Heart right ventricle (tissue), 16 donors: ENCODE data around the gene PACS2. TPM values are rescaled to one million over a fixed set of nuclear protein-coding genes. Genes with fewer than 3 reads are reported as not detected.
A peak's percentile ranks its signal among the peaks of the same experiment; 100 is the strongest.

ENCODE experiments used
- ATAC-seq, 8 donors: fragments of 200-7000 bp; cut with Tn5 transposase; one replicate each; pipeline ENCODE4 v1.9.1; 2020; ENCODE audit warnings: mild to moderate bottlenecking in 8 of 8, moderate library complexity in 8 of 8, moderate number of reproducible peaks in 1 of 8
- DNase-seq, 2 donors: peaks; one replicate each; pipeline ENCODE4 v3.0.0-alpha.2; 2020
- H3K27ac ChIP-seq, 10 donors: fragments of 200-600 bp; sonication (generic) in 2 of 10; one replicate each; pipeline versions ENCODE4 v1.5.0 to v1.8.0; 2020 to 2022; ENCODE audit warnings: mild to moderate bottlenecking in 3 of 10
- H3K27me3 ChIP-seq, 7 donors: fragments of 200-600 bp; one replicate each; pipeline ENCODE4 v1.8.0; 2021 to 2022; ENCODE audit warnings: mild to moderate bottlenecking in 2 of 7
- H3K36me3 ChIP-seq, 9 donors: fragments of 200-600 bp; sonication (generic) in 1 of 9; one replicate each; pipeline versions ENCODE4 v1.5.0 to v1.8.0; 2020 to 2022; ENCODE audit warnings: mild to moderate bottlenecking in 2 of 9
- H3K4me1 ChIP-seq, 9 donors: fragments of 200-600 bp; sonication (generic) in 1 of 9; one replicate each; pipeline versions ENCODE4 v1.5.0 to v1.8.0; 2020 to 2022; ENCODE audit warnings: mild to moderate bottlenecking in 4 of 9
- H3K4me3 ChIP-seq, 10 donors: fragments of 200-600 bp; sonication (generic) in 2 of 10; one replicate each; pipeline versions ENCODE4 v1.5.0 to v1.8.0; 2020 to 2022; ENCODE audit warnings: mild to moderate bottlenecking in 7 of 10, moderate library complexity in 2 of 10
- H3K9me3 ChIP-seq, 11 donors: fragments of 200-600 bp in 10 of 11; sonication (generic) in 2 of 11; one replicate each; pipeline versions ENCODE4 v1.5.0 to v1.8.0; 2013 to 2022; ENCODE audit warnings: mild to moderate bottlenecking in 2 of 11, control low read depth in 1 of 11, moderate library complexity in 1 of 11
- WGBS, 2 donors: extraction: QIAGEN DNeasy Blood & Tissue Kit; methylation state at CpG; one replicate each; pipeline ENCODE4 v1.1.7; 2013; ENCODE audit warnings: inconsistent platforms in 1 of 2; 5-methylcytosine and 5-hydroxymethylcytosine counted together
- intact Hi-C, 10 donors: fragments of 100-400 bp; cut with DNase I; formaldehyde crosslinking; loops; one replicate each; pipeline versions ENCODE4 v1.11.1 to v1.14.2; 2022
- polyA plus RNA-seq, 2 donors: library from polyadenylated mRNA; stranded (reverse); fragments of 200-250 nt; gene quantifications; one replicate each; pipeline ENCODE4 v1.2.3, GENCODE V29; 2013
- total RNA-seq, 10 donors: library from RNA; stranded (reverse); fragmentation: NEBNext Ultra II Directional in 3 of 10; extraction: Animal tissue kit (Norgen Biotek cat#: 25700) in 3 of 10; gene quantifications; one replicate each; pipeline versions ENCODE4 v1.2.1 to v1.2.4, GENCODE V29; 2021 to 2023
- TF ChIP-seq, protein P1 (sequence below), 9 donors: fragments of 200-600 bp; sonication (generic) in 2 of 9; IDR thresholded peaks; one replicate each; pipeline versions ENCODE4 v1.5.0 to v1.8.0; 2021 to 2022; ENCODE audit warnings: antibody characterized with exemption in 9 of 9, mild to moderate bottlenecking in 5 of 9, moderate library complexity in 1 of 9
- donor health status: Arrhythmogenic right ventricular cardiomyopathy.
- donor health status: ischemic (EF 13 %, LVEDD 7.1; RV severe dilation, severe dysfunction).
- donor health status: healthy with polysubstance abuse.
- donor health status: DM: no; HTN: yes; CAD: no.
- donor health status: DM: no; HTN: no; CAD: no.
- donor health status: ischemic (EF 25% LVEDD 6.9; RV normal size, moderate dysfunction).
- donor health status: ischemic (EF 25% LVEDD 5.7; RV mildly dilated, moderate dysfunction).
- donor health status: healthy.
- donor health status: DM: yes; HTN: yes; CAD: no.
- donor health status: Ischemic cardiomyopathy.
- donor health status: ischemic (EF 35%, LVEDD 5.7; RV mildly dilated, moderate dysfunction).
- donor health status: nonischemic (EF 11% LVEDD 7.7; RV severe dilation, severe dysfunction).
- donor health status: DM: yes; HTN: yes; CAD: no.
- donor health status: PGD.
- donor health status: ischemic (EF 29% LVEDD 5.4; RV normal size, mild dysfunction).
- donor health status: nonischemic (EF 23%, LVEDD 6.1; RV moderate dilation, normal function).

Gene PACS2
- total and polyA plus RNA-seq, 12 donors: 41.8 to 123 (median 54.6) TPM

- Histone ChIP-seq H3K4me3 (no peak overlapping the region), H3K9me3 (peaks cover 0 to 32% (median 4%) of the 10 kb centered on the region in 11 donors), H3K36me3 (peaks cover 0 to 22% (median 6%) of the 10 kb centered on the region in 9 donors), H3K27me3 (no peaks in the 10 kb centered on the region), H3K27ac (peak overlapping the region in 1 of 10 donors; percentile 52), H3K4me1 (peaks cover 0 to 28% (median 10%) of the 10 kb centered on the region in 9 donors)
- 98 to 100% methylated on average over 1 of the region's 1 CpG for WGBS, 2 donors
- TF ChIP-seq, protein P1, sequence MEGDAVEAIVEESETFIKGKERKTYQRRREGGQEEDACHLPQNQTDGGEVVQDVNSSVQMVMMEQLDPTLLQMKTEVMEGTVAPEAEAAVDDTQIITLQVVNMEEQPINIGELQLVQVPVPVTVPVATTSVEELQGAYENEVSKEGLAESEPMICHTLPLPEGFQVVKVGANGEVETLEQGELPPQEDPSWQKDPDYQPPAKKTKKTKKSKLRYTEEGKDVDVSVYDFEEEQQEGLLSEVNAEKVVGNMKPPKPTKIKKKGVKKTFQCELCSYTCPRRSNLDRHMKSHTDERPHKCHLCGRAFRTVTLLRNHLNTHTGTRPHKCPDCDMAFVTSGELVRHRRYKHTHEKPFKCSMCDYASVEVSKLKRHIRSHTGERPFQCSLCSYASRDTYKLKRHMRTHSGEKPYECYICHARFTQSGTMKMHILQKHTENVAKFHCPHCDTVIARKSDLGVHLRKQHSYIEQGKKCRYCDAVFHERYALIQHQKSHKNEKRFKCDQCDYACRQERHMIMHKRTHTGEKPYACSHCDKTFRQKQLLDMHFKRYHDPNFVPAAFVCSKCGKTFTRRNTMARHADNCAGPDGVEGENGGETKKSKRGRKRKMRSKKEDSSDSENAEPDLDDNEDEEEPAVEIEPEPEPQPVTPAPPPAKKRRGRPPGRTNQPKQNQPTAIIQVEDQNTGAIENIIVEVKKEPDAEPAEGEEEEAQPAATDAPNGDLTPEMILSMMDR (IDR thresholded peaks at IDR 0.05): no peak
- intact Hi-C loops: loop anchor here in 1 of 10 donors (10.0 kb wide), 1 partner anchor 56 kb away; no protein-coding TSS in a partner anchor
- ATAC-seq (no peak), DNase-seq (no peak)
These were observed 116.7 kb downstream of the PACS2 start for GRCh38 chr14:105431256-105431655.

GRCh38 chr14:105432657-105433056, 118.1 kb downstream of the PACS2 start:
- Histone ChIP-seq H3K27ac (no peak overlapping the region), H3K9me3 (peaks cover 0 to 23% (median 4%) of the 10 kb centered on the region in 11 donors), H3K4me1 (peaks cover 0 to 30% (median 10%) of the 10 kb centered on the region in 9 donors), H3K36me3 (peaks cover 0 to 17% (median 0%) of the 10 kb centered on the region in 9 donors), H3K4me3 (no peak overlapping the region), H3K27me3 (no peaks in the 10 kb centered on the region)
- DNase-seq: no peak
- TF ChIP-seq, protein P1 (IDR thresholded peaks at IDR 0.05): no peak
- intact Hi-C loops: loop anchor here in 1 of 10 donors (10.0 kb wide), 1 partner anchor 58 kb away; no protein-coding TSS in a partner anchor
- 93 to 94% methylated on average over 12 of the region's 12 CpGs for WGBS, 2 donors
- ATAC-seq: no peak

GRCh38 chr14:105433161-105433605, 118.6 kb downstream of the PACS2 start:
- Histone ChIP-seq H3K27me3 (no peaks in the 10 kb centered on the region), H3K27ac (no peak overlapping the region), H3K4me3 (no peak overlapping the region), H3K36me3 (peaks cover 0 to 17% (median 0%) of the 10 kb centered on the region in 9 donors), H3K4me1 (peaks cover 0 to 30% (median 10%) of the 10 kb centered on the region in 9 donors), H3K9me3 (peaks cover 0 to 21% (median 4%) of the 10 kb centered on the region in 11 donors)
- 83 to 87% methylated on average over 17 of the region's 17 CpGs for WGBS, 2 donors
- TF ChIP-seq, protein P1 (IDR thresholded peaks at IDR 0.05): no peak
- ATAC-seq (peak in 1 of 8 donors; percentile 18), DNase-seq (no peak)
- intact Hi-C loops: loop anchor here in 1 of 10 donors (10.0 kb wide), 1 partner anchor 58 kb away; no protein-coding TSS in a partner anchor

DNA sequence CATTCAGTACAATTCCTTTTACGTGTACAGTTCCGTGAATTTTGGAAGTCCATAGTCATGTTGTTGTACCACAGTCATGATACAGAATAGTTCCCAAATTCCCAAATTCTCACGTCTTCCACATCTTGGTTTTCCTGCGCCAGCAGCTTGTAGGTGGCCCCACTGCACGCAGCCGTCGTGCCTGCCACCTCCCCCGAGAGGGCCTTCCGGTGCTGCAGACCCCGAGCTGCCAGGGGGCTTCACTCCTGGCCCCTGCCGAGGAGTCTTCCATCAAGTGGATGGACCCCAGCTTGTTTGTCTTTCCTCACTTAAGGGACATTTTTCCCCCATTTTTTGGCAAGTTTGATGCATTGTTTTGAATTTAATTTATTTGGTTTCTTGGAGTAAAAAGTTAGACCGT, 121.9 kb downstream of the PACS2 start:
- no peak overlapping the region for H3K4me3 ChIP-seq
- TF ChIP-seq, protein P1 (IDR thresholded peaks at IDR 0.05): no peak
- WGBS, 2 donors: 83 to 86% methylated on average over 12 of the region's 12 CpGs
- ATAC-seq: no peak
- peaks cover 0 to 15% (median 1%) of the 10 kb centered on the region in 11 donors for H3K9me3 ChIP-seq
- H3K27me3 ChIP-seq: no peaks in the 10 kb centered on the region
- H3K4me1 ChIP-seq: peaks cover 0 to 5% (median 0%) of the 10 kb centered on the region in 9 donors
- intact Hi-C loops: loop anchor here in 2 of 10 donors (5.0 to 10.0 kb wide), 2 partner anchors 62 to 309 kb away; no protein-coding TSS in a partner anchor
- H3K36me3 ChIP-seq: peaks cover 0 to 38% (median 0%) of the 10 kb centered on the region in 9 donors
- H3K27ac ChIP-seq: no peak overlapping the region
- no peak for DNase-seq
